ENCODE results near the gene SHC4. TPM values are rescaled to one million over a fixed set of nuclear protein-coding genes. Genes with fewer than 3 reads are reported as not detected.

The SHC4 gene
- total and polyA plus RNA-seq, 2 of the 8 experiments (the other 6 are each of a cell fraction or from before 2014, with no cell fraction given): 0.15 to 0.30 TPM

- no peak overlapping the region for H3K9ac ChIP-seq (replicated peaks in 1 of 4; ENCODE audit: extremely low read depth in 1 of 4, low read depth in 3 of 4, low read length in 3 of 4)
- H3K23ac ChIP-seq (ENCODE audit: insufficient read length): no peak overlapping the region
- no peak overlapping the region for H2BK15ac ChIP-seq (ENCODE audit: low read length)
- H2AFZ ChIP-seq (ENCODE audit: low read length): no peak overlapping the region
- H3K27ac ChIP-seq (ENCODE audit: low read depth, low read length): no peak overlapping the region
- H2AK5ac ChIP-seq (ENCODE audit: low read depth, low read length): no peak overlapping the region
- H2BK12ac ChIP-seq (ENCODE audit: low read depth, low read length): no peak overlapping the region
- H2BK120ac ChIP-seq (replicated peaks; ENCODE audit: low read depth, low read length): no peak overlapping the region
- H2BK5ac ChIP-seq (ENCODE audit: low read depth, low read length): no peak overlapping the region
- no peak overlapping the region for H4K91ac ChIP-seq (replicated peaks; ENCODE audit: insufficient read length, low read length)
- no peak overlapping the region for H3K4me3 ChIP-seq (ENCODE audit: extremely low read depth in 1 of 4, insufficient read depth in 2 of 4, low read depth in 3 of 4, low read length in 4 of 4)
- no peak overlapping the region for H3K56ac ChIP-seq (replicated peaks; ENCODE audit: insufficient read length, low read depth, low read length)
- no peak overlapping the region for H2BK20ac ChIP-seq (ENCODE audit: low read length)
- H3K9me3 ChIP-seq (ENCODE audit: insufficient read depth in 2 of 2, low read depth in 1 of 2, low read length in 1 of 2): no peaks in the 10 kb centered on the region
- H4K20me1 ChIP-seq (replicated peaks in 1 of 2; ENCODE audit: control insufficient read depth in 1 of 2, insufficient read depth in 2 of 2, low read length in 2 of 2): no peaks in the 10 kb centered on the region
- H3K23me2 ChIP-seq (ENCODE audit: low read depth, low read length): no peaks in the 10 kb centered on the region
- no peak overlapping the region for H4K8ac ChIP-seq (ENCODE audit: extremely low read depth, insufficient read depth, low read length)
- no peak for FAIRE-seq
- no peak overlapping the region for H4K5ac ChIP-seq (ENCODE audit: insufficient read length, low read depth, low read length)
- no peak for DNase-seq (ENCODE audit: low read depth in 1 of 2, low spot score in 2 of 2)
- H3K27me3 ChIP-seq (replicated peaks in 1 of 4; ENCODE audit: control insufficient read depth in 3 of 4, extremely low read depth in 1 of 4, insufficient read depth in 3 of 4, low read length in 3 of 4): no peaks in the 10 kb centered on the region
- no peaks in the 10 kb centered on the region for H3K36me3 ChIP-seq (ENCODE audit: control insufficient read depth in 2 of 4, insufficient read depth in 4 of 4, low read length in 3 of 4)
- CTCF ChIA-PET (ENCODE audit: partially characterized antibody): interaction anchor here (0.7 to 1.1 kb wide), 2 partner anchors 481 to 552 kb away, joined by 3 read pairs; no protein-coding TSS in a partner anchor
- no peak overlapping the region for H3K4me2 ChIP-seq (ENCODE audit: insufficient read depth in 1 of 2, low read depth in 2 of 2, low read length in 2 of 2)
- no peak for TF ChIP-seq CREB1 (IDR thresholded peaks at IDR 0.05)
- no peak for TF ChIP-seq E2F6 (IDR thresholded peaks at IDR 0.05)
- no peak for TF ChIP-seq TBP (IDR thresholded peaks at IDR 0.05; ENCODE audit: low read depth, low read length)
- no peak for TF ChIP-seq CTBP2 (IDR thresholded peaks at IDR 0.05; ENCODE audit: borderline replicate concordance, insufficient read depth, insufficient read length, low read length)
- no peak for TF ChIP-seq SRF (IDR thresholded peaks at IDR 0.05; ENCODE audit: low read depth, low read length)
- no peak for TF ChIP-seq SP2 (IDR thresholded peaks at IDR 0.05; ENCODE audit: low read length)
- no peaks in the 10 kb centered on the region for H3K79me2 ChIP-seq (ENCODE audit: control insufficient read depth in 1 of 2, insufficient read depth in 2 of 2, low read length in 2 of 2)
- POLR2A ChIA-PET (ENCODE audit: partially characterized antibody): no interaction called here
- H3K18ac ChIP-seq (ENCODE audit: extremely low read depth, low read length): no peak overlapping the region
- no peaks in the 10 kb centered on the region for H3K79me1 ChIP-seq (ENCODE audit: low read depth, low read length)
- no peak overlapping the region for H3K4ac ChIP-seq (replicated peaks; ENCODE audit: insufficient read length, low read depth, low read length)
- no peak overlapping the region for H3K14ac ChIP-seq (ENCODE audit: insufficient read length)
- no peaks in the 10 kb centered on the region for H3K4me1 ChIP-seq (replicated peaks in 1 of 4; ENCODE audit: control insufficient read depth in 3 of 4, insufficient read depth in 4 of 4, low read length in 3 of 4)
These were observed 131.1 kb downstream of the SHC4 start for GRCh38 chr15:48832648-48833047.
